ENCODE measurements around the gene FXYD1. TPM values are rescaled to one million over a fixed set of nuclear protein-coding genes. Genes with fewer than 3 reads are reported as not detected.

The FXYD1 gene
- total RNA-seq, 2 donors from 2014 or later = 1.6 to 9.1 TPM

DNA sequence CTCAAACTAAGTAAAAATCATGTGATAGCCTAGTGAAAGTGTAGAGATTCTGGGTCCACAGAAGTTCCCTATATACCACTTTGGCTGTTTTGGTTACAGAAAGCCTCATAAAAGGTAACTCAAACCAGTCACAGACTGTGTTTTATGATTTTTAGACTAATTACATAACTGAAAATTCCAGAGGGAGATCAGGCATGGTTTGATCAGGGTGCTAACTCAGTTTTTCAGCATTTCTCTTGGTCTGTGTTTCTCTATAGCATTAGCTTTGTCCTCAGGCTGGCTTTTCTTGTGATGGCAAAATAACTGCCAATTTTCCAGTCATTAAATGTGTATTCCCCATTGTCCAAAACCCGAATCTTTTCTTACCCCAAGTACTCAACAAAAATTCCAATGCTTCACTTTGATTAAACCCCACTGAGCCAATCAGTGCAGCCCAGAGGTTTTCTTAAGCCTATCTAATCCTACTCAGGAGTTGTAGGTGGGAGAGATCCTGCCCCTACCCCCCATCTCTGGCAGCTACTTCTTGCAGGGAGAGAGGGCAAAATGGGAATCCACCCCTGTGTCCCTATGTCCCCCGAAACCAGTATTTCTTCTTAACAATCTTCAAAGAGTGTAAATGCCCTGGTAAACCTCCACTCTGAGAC lies 31.6 kb upstream of the FXYD1 start:
- Histone ChIP-seq H3K27me3 (no peaks in the 10 kb centered on the region), H3K36me3 (replicated peaks in 1 of 2; ENCODE audit: insufficient read depth in 1 of 2, low read depth in 2 of 2) (no peaks in the 10 kb centered on the region), H3K4me1 (peaks cover 7% of the 10 kb centered on the region), H3K9me3 (no peaks in the 10 kb centered on the region), H3K27ac (no peak overlapping the region), H3K4me3 (no peak overlapping the region)
- intact Hi-C loops (cut with DNase I) = no loop called here
- TF ChIP-seq, protein P1, sequence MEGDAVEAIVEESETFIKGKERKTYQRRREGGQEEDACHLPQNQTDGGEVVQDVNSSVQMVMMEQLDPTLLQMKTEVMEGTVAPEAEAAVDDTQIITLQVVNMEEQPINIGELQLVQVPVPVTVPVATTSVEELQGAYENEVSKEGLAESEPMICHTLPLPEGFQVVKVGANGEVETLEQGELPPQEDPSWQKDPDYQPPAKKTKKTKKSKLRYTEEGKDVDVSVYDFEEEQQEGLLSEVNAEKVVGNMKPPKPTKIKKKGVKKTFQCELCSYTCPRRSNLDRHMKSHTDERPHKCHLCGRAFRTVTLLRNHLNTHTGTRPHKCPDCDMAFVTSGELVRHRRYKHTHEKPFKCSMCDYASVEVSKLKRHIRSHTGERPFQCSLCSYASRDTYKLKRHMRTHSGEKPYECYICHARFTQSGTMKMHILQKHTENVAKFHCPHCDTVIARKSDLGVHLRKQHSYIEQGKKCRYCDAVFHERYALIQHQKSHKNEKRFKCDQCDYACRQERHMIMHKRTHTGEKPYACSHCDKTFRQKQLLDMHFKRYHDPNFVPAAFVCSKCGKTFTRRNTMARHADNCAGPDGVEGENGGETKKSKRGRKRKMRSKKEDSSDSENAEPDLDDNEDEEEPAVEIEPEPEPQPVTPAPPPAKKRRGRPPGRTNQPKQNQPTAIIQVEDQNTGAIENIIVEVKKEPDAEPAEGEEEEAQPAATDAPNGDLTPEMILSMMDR (IDR thresholded peaks at IDR 0.05) = no peak
- TF ChIP-seq POLR2A (IDR thresholded peaks at IDR 0.05) = no peak
- 48 to 50% methylated on average over 2 of the region's 2 CpGs for WGBS, 2 donors
- DNase-seq (no peak), ATAC-seq (no peak)

DNA sequence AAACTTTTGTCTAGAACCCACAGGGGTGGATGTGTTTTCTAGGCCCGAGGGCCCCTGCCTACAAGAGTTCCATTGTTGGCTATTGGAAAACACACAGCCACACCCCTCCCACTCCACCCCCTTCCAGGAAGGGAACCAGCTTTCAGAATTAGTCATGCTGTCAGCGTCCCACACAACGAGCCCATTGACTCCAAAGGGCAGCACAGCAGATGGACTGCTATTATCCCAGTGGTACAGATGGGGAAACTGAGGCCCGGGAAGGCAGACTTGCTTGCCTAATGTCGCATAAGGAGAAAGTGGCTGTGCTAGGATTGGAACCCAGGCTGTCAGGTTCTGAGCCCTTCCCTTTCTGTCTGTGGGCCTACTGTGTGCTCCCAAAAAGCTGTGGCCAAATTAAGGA lies 31.1 kb upstream of the FXYD1 start:
- no peak overlapping the region for H3K4me3 ChIP-seq
- peaks cover 7% of the 10 kb centered on the region for H3K4me1 ChIP-seq
- H3K36me3 ChIP-seq (replicated peaks in 1 of 2; ENCODE audit: insufficient read depth in 1 of 2, low read depth in 2 of 2) = no peaks in the 10 kb centered on the region
- no peak overlapping the region for H3K27ac ChIP-seq
- intact Hi-C loops (cut with DNase I) = no loop called here
- H3K27me3 ChIP-seq = no peaks in the 10 kb centered on the region
- TF ChIP-seq, protein P1 (IDR thresholded peaks at IDR 0.05) = no peak
- TF ChIP-seq POLR2A (IDR thresholded peaks at IDR 0.05) = no peak
- DNase-seq = peak in 2 of 4 donors; percentile 30 to 67
- 29 to 75% methylated on average over 1 to 5 of the region's 5 CpGs for WGBS, 2 donors
- ATAC-seq = no peak
- H3K9me3 ChIP-seq = no peaks in the 10 kb centered on the region

DNA sequence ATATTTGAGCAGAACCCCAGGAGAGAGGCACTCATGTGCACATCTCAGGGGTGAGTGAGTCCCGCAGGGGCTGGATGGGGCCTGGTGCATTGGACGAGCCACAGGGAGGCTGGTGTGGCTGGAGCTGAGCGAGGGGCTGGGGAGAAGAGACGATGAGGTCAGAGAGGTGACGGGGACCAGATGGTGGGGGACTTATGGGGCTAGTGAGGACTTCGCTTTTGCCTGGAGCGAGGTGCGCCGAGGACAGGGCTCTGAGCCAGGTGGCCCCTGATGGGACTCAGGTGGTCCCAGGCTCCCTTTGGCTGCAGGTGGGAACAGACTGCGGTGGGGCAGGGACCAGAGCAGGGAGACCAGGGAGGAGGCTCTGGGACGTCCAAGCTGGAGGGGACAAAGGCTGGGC lies 29.9 kb upstream of the FXYD1 start:
- intact Hi-C loops (cut with DNase I) = no loop called here
- Histone ChIP-seq H3K36me3 (replicated peaks in 1 of 2; ENCODE audit: insufficient read depth in 1 of 2, low read depth in 2 of 2) (no peaks in the 10 kb centered on the region), H3K9me3 (no peaks in the 10 kb centered on the region), H3K27ac (no peak overlapping the region), H3K27me3 (no peaks in the 10 kb centered on the region), H3K4me3 (no peak overlapping the region), H3K4me1 (peaks cover 7% of the 10 kb centered on the region)
- TF ChIP-seq POLR2A (IDR thresholded peaks at IDR 0.05) = no peak
- TF ChIP-seq, protein P1 (IDR thresholded peaks at IDR 0.05) = no peak
- ATAC-seq = no peak
- no peak for DNase-seq
- WGBS, 2 donors = 83 to 93% methylated on average over 11 of the region's 11 CpGs

DNA sequence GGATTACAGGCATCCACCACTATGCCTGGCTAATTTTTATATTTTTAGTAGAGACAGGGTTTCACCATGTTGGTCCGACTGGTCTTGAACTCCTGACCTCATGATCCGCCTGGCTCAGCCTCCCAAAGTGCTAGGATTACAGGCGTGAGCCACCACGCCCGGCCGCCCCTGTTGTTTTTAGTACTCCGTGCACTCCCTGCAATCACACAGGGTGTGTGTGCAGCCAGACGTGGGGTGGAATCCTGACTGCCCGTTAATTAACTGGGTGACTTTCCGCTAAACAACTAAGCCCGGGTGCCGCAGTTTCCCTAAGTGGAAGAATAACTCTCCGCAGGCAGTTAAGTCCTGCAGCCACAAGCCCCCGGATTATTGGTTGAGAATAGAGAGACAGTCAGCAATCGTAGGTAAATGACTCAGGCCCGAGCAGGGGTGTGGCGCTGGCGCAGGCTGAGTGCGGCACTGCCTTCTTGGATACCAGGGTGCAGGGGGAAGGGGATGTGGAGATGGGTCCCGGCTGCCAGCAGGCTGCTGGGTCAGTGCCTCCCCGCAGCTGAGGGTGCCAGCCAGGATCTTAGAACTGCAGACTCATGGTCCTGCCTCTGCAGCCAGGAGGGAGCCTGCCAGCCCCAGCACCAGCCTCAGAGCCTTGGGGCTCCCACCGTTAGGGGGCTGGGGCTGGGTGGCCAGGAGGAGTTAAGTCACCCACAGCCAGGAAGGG lies 29.1 kb upstream of the FXYD1 start:
- intact Hi-C loops (cut with DNase I) = no loop called here
- ATAC-seq = no peak
- Histone ChIP-seq H3K36me3 (replicated peaks in 1 of 2; ENCODE audit: insufficient read depth in 1 of 2, low read depth in 2 of 2) (no peaks in the 10 kb centered on the region), H3K9me3 (no peaks in the 10 kb centered on the region), H3K27me3 (no peaks in the 10 kb centered on the region), H3K4me3 (no peak overlapping the region), H3K27ac (no peak overlapping the region), H3K4me1 (peaks cover 11% of the 10 kb centered on the region)
- WGBS, 2 donors = 79 to 84% methylated on average over 7 to 22 of the region's 22 CpGs
- TF ChIP-seq, protein P1 (IDR thresholded peaks at IDR 0.05) = no peak
- no peak for TF ChIP-seq POLR2A (IDR thresholded peaks at IDR 0.05)
- DNase-seq = no peak
